Adipocyte (in vitro differentiated cells): ENCODE data around the gene RBMS3.

Experiments
- DNase-seq: peaks from one replicate; pipeline ENCODE4 v3.0.0-alpha.2; 2015; ENCODE audit warnings: low read depth
- H3K27me3 ChIP-seq: replicated peaks from 2 replicates; pipeline ENCODE4 v1.7.0; 2013; ENCODE audit warnings: mild to moderate bottlenecking, low read length, moderate library complexity; ENCODE audit not compliant: control insufficient read depth, insufficient read depth
- H3K36me3 ChIP-seq: 2 replicates; pipeline ENCODE4 v1.7.0; 2013; ENCODE audit warnings: low read length, mild to moderate bottlenecking, moderate library complexity; ENCODE audit not compliant: control insufficient read depth, insufficient read depth, severe bottlenecking
- H3K4me1 ChIP-seq: 2 replicates; pipeline ENCODE4 v1.7.0; 2013; ENCODE audit warnings: mild to moderate bottlenecking, low read length, moderate library complexity; ENCODE audit not compliant: control insufficient read depth, insufficient read depth
- H3K4me3 ChIP-seq: 2 replicates; pipeline ENCODE4 v1.7.0; 2013; ENCODE audit warnings: mild to moderate bottlenecking, low read length, moderate library complexity
- H3K9ac ChIP-seq: 2 replicates; pipeline ENCODE4 v1.7.0; 2013; ENCODE audit warnings: mild to moderate bottlenecking, low read length, moderate library complexity
- H3K9me3 ChIP-seq: 2 replicates; pipeline ENCODE4 v1.7.0; 2013; ENCODE audit warnings: mild to moderate bottlenecking, low read length, moderate library complexity; ENCODE audit not compliant: control insufficient read depth

The RBMS3 gene

DNA sequence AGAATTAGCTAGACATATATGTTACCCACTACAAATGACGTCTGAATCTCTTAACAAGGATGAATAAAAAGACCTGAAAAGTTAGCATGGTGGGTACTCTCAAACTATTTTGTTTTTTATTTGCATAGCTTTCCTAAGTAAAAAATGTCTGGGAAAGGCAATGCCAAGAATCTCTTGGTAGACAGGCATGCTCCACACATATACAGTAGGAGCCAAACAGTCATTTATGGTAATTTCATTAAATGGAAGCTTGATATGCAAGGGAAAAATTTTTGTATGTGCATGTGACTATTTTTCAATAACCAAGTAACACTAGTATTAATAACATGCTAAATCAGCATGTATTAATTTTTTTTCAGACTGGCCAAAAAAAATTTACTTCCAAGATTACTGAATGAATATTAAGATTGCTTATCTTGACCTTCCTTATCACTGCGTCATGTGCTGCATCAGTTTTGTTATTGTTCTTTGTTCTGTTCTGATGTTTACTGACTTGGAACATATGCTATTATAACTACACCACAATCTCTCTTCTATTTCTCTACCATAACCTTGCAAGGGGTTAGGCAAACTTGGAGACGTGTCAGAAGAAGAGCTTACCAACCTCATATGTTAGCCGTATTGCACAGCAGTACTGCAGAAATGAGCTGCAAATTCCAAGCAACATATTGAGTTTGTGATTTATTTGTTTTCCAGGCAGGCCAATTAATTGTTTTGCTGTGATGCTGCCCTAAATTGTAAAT is 255.3 kb downstream of the RBMS3 start:
- no peak overlapping the region for H3K4me3 ChIP-seq
- no peak overlapping the region for H3K9ac ChIP-seq
- no peaks in the 10 kb centered on the region for H3K27me3 ChIP-seq
- DNase-seq = no peak
- H3K9me3 ChIP-seq = no peaks in the 10 kb centered on the region
- H3K36me3 ChIP-seq = no peaks in the 10 kb centered on the region
- peaks cover 13% of the 10 kb centered on the region for H3K4me1 ChIP-seq

DNA sequence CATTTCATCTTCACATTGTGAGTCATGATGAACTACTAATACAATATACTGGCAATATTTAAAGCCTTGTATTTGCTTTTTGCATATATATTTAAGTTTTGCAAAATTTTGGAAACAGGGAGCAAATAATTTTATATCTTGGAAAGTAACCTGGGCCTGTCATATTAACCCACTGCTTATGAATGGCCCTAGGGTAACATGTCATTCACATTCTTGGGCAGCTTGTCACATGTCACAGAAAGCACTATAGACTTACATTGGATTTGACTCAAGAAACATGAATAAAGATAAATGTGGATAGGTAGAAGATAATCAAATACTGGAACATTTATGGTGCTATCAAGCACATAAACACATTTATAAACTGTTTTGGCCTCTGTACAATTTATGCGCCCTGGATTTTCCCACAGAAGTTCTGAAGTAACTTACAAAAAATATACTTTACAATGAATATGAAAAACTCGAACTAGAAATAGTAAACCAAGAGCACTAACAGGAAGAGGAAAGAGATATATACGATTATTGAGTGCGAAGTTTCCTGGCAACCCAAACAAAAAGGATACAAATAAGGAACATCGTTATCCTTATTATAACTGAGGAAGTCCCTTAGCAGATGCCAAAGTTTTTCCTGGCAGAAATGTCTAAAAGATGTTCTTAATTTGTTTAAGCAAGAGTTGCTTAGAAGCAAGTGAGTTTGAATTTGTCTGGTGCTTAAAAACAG is 257.2 kb downstream of the RBMS3 start:
- Histone ChIP-seq H3K36me3 (no peaks in the 10 kb centered on the region), H3K27me3 (no peaks in the 10 kb centered on the region), H3K4me3 (no peak overlapping the region)

DNA sequence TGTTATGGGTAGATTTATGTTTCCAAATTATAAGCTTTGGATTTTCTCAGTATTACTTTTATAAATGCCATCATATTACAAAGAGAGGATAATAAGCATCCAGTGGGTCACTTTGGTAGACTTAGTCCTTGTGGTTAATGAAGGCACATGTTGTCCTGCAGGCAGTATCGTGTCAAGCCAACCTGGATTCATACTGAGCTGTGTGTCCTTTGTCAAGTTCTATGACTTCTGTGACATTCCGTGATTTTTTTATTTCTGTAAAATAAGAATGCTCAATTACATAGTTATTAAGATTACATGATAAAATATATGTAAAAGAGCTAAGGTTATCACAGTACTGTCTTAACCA is 257.7 kb downstream of the RBMS3 start:
- DNase-seq = no peak
- H3K9me3 ChIP-seq = no peaks in the 10 kb centered on the region
- no peak overlapping the region for H3K9ac ChIP-seq
- H3K27me3 ChIP-seq = no peaks in the 10 kb centered on the region
- no peak overlapping the region for H3K4me3 ChIP-seq
- H3K36me3 ChIP-seq = no peaks in the 10 kb centered on the region
- H3K4me1 ChIP-seq = peaks cover 13% of the 10 kb centered on the region

More for the DNA sequence above, 257.2 kb downstream of the RBMS3 start:
- peaks cover 13% of the 10 kb centered on the region for H3K4me1 ChIP-seq
- no peak overlapping the region for H3K9ac ChIP-seq
- no peaks in the 10 kb centered on the region for H3K9me3 ChIP-seq
- DNase-seq = no peak

DNA sequence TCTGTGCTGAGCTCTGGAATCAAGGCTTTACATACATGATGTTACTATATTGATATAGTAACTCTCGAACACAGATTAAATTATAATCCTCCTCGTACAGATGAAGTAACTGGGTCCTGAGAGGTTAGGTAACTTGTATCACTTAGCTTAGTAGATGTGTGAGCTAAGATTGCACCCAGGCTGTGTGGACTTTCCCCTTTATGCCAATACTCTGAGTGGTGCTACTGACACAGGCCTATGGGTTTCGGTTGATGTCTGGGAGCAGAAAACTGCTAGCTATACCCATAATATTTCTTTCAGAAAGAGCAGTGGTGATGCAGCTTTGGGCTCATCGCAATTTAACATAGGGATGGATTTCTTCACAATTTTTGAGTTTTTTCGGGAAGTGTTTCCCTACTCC is 259.7 kb downstream of the RBMS3 start:
- Histone ChIP-seq H3K9me3 (no peaks in the 10 kb centered on the region), H3K36me3 (no peaks in the 10 kb centered on the region), H3K4me1 (peaks cover 21% of the 10 kb centered on the region), H3K9ac (no peak overlapping the region), H3K27me3 (no peaks in the 10 kb centered on the region), H3K4me3 (no peak overlapping the region)
- no peak for DNase-seq

DNA sequence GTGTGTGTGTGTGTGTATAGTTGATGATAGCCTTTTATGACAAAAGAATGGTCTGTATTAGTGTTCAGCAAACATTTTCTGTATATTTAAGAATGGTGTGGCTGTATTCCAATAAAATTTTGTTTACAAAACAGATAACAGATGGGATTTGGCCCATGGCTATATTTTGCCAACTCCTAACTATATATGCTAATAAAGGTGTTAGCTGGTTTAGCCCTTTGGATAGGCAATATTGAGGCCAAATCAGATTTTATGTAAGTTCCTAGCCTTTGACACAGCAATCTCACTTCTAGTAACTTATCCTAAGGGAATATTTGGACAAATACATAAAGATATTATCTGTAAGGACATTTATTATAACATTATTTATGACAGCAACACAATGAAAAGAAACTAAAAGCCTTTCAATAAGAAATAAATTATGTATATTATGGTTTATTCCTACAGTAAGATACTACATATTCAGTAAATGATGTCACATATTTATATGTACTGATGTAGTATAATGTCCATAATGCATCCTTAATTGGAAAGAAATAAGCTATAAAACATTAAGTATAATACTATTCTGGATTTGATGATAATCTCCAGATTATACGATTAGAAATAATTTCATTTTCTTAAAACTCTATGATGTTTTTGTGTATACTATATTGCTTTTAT is 264.0 kb downstream of the RBMS3 start:
- Histone ChIP-seq H3K9ac (no peak overlapping the region), H3K36me3 (peaks cover 9% of the 10 kb centered on the region), H3K9me3 (no peaks in the 10 kb centered on the region), H3K27me3 (no peaks in the 10 kb centered on the region), H3K4me1 (peaks cover 11% of the 10 kb centered on the region), H3K4me3 (no peak overlapping the region)
- DNase-seq = no peak

DNA sequence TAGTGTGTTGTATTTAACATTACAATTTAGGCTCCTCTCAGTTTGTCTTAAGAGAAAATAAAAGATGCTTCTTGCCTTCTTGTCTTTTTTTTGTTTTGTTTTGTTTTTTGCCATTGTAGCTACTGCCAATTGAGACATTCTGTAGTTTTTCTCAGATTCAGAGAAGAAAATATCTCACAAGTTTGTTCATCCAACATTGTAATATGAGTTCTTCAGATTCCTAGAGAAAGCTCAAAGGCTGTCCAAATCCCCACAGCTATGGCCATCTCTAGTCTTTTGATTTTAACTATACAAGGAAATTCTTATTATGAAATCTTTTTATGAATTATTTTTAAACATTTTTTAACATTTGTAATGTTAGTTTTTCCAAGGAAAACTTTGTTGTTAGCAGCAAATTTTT is 264.7 kb downstream of the RBMS3 start:
- peak; percentile 47 for DNase-seq
- peaks cover 11% of the 10 kb centered on the region for H3K4me1 ChIP-seq
- no peaks in the 10 kb centered on the region for H3K27me3 ChIP-seq
- H3K9ac ChIP-seq = no peak overlapping the region
- no peaks in the 10 kb centered on the region for H3K9me3 ChIP-seq
- H3K36me3 ChIP-seq = peaks cover 10% of the 10 kb centered on the region
- H3K4me3 ChIP-seq = no peak overlapping the region

DNA sequence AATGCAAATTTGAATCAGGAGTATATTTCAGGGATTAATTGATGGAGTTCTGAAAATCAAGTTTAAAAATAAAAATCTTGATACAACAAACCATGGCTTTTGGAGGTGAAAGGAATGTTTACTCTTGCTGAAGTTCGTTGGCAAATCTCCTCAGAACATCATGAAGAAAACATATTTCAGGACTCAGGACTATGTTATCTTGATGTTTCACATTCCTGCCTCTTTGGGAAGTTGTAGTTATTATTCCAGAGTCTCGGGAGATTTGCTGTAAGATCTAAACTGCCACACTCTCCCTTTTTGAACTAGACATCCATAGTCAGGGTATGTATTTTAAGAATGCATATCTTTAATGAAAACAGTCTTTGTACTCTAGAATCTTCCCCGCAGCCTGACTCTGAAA is 271.2 kb downstream of the RBMS3 start:
- Histone ChIP-seq H3K4me3 (no peak overlapping the region), H3K36me3 (peaks cover 16% of the 10 kb centered on the region), H3K4me1 (peaks cover 37% of the 10 kb centered on the region), H3K27me3 (no peaks in the 10 kb centered on the region), H3K9ac (no peak overlapping the region), H3K9me3 (no peaks in the 10 kb centered on the region)
- DNase-seq = peak; percentile 72

DNA sequence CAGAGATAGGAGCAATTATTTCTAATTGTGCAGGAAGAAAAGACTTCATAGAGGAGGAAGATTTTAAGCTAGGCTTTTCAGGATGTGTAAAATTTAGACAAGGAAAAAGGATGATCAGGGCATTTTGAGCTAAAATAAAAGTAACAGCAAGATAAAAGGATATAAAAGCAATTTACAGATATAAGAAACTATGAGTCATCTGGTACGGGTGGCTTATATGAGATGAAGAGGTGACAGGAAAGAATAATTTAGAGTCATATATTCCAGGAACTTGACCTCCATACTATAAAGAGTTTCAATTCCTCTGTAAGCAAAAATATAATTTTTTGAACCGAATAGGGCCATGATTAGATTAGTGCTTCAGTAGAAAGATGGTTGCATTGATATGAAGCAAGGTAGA is 273.7 kb downstream of the RBMS3 start:
- Histone ChIP-seq H3K4me1 (peaks cover 38% of the 10 kb centered on the region), H3K9ac (no peak overlapping the region), H3K9me3 (no peaks in the 10 kb centered on the region), H3K27me3 (no peaks in the 10 kb centered on the region), H3K4me3 (no peak overlapping the region), H3K36me3 (peaks cover 17% of the 10 kb centered on the region)
- no peak for DNase-seq

DNA sequence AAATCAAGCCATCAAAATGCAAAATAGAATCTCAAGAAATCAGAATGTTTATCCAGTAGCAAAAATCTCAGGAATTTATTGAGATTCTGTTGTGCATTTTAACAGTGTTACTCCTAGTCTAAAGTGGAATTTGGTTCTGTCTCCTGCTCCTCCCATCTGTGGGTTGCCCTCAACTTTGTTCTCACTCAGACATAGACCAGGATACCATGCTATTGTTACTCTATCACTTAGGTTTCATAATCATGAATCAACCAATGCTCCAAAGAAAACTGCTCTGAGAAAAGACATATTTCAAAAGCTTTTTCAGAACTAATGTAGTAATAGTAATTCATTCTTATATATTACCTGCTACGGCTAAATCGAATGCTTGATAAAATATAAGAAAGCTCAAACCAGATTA is 274.7 kb downstream of the RBMS3 start:
- no peaks in the 10 kb centered on the region for H3K9me3 ChIP-seq
- H3K4me1 ChIP-seq = peaks cover 47% of the 10 kb centered on the region
- H3K36me3 ChIP-seq = peaks cover 16% of the 10 kb centered on the region

DNA sequence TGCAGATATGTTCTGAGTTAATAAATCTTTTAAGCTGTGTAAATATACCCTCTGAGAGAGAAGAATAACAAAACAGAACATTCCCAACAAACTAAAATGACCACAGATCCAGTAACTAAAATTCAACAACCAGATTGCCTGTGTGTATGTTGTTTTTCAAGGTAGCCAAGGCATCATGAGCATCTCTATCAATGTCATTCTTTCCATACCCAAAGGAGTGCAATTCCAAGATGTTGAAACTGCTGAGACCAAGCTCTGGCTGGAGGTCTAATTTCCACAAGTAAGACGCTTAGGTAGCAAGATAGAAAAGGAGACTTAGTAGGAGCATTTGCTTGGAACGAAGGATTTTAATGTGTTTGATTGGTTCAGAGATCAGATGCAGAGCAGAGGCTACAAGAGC is 276.3 kb downstream of the RBMS3 start:
- H3K9me3 ChIP-seq = no peaks in the 10 kb centered on the region
- peak; percentile 57 for DNase-seq

More for the DNA sequence above, 274.7 kb downstream of the RBMS3 start:
- Histone ChIP-seq H3K4me3 (no peak overlapping the region), H3K27me3 (no peaks in the 10 kb centered on the region), H3K9ac (peak overlapping the region; percentile 21)
- DNase-seq = peak; percentile 65

DNA sequence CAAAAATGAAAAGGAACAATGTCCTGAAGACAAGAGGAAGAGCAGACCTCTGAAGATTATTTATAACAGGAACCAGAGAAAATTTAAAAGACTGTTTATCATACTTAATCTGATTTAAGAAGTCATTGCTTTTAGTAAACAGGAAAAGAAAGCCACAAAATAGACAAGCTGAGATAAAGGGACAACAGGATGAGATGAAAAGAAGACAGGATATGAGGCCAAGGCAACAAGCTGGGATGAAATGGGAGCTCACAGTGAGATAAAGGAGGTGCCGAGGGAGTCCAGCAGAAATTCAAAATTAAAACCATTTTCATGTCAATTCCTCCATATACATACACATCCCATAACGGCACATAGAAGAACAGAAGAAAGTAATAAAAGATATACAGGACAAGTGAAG is 277.0 kb downstream of the RBMS3 start:
- Histone ChIP-seq H3K27me3 (no peaks in the 10 kb centered on the region), H3K4me1 (peaks cover 37% of the 10 kb centered on the region), H3K9me3 (no peaks in the 10 kb centered on the region), H3K4me3 (no peak overlapping the region), H3K36me3 (peaks cover 10% of the 10 kb centered on the region), H3K9ac (no peak overlapping the region)
- DNase-seq = no peak

More for the DNA sequence above, 276.3 kb downstream of the RBMS3 start:
- Histone ChIP-seq H3K36me3 (peaks cover 10% of the 10 kb centered on the region), H3K27me3 (no peaks in the 10 kb centered on the region), H3K9ac (no peak overlapping the region), H3K4me1 (peaks cover 44% of the 10 kb centered on the region), H3K4me3 (no peak overlapping the region)
